D721Med (cell line): ENCODE measurements around the gene TUBGCP2.

ENCODE experiments used
- DNase-seq: peaks from one replicate; pipeline ENCODE4 v3.0.0; 2011; ENCODE audit warnings: low spot score; ENCODE audit not compliant: insufficient read length
- FAIRE-seq: peaks from 2 replicates; lab custom pipeline; 2011; peaks lifted over from hg19 to GRCh38; lab: Jason Lieb, UNC
- CTCF ChIP-seq: IDR thresholded peaks from 2 replicates; pipeline ENCODE4 v1.5.1; 2012; ENCODE audit warnings: mild to moderate bottlenecking, control low read depth; ENCODE audit not compliant: insufficient read depth; ENCODE audit errors: missing control alignments

Gene TUBGCP2

GRCh38 chr10:133230387-133231195 is 78.1 kb downstream of the TUBGCP2 start:
- no peak for DNase-seq
- no peak for FAIRE-seq
- no peak for TF ChIP-seq CTCF

- TF ChIP-seq CTCF, result no peak
- FAIRE-seq (no peak), DNase-seq (no peak)
Measured at GRCh38 chr10:133230044-133230361, 78.7 kb downstream of the TUBGCP2 start, which contains the start of gene UTF1. Gene UTF1, plus strand, starts transcription at chr10:133230217. Its CDS starts 72 bp downstream, at chr10:133230289.

- no peak for TF ChIP-seq CTCF
- FAIRE-seq (no peak), DNase-seq (no peak)
Measured at GRCh38 chr10:133229265-133230043, 79.2 kb downstream of the TUBGCP2 start.
